LNCaP clone FGC (cell line): ENCODE data around the gene MAFG.
"Not testable (repeated sequence)": the region's sequence is repeated elsewhere in the genome, so short reads cannot be mapped to it uniquely, and the experiment has no call there.

Experiments used
- DNase-seq: peaks from one replicate; pipeline ENCODE4 v3.0.0-alpha.2; 2011; ENCODE audit warnings: low read depth
- H3K4me3 ChIP-seq: 2 replicates; pipeline ENCODE4 v1.5.1; 2011; ENCODE audit warnings: mild to moderate bottlenecking, low read depth, low read length, control low read depth
- TF ChIP-seq, protein P1 (sequence below): IDR thresholded peaks from 2 replicates; pipeline ENCODE4 v1.5.1; 2012; ENCODE audit warnings: mild to moderate bottlenecking; ENCODE audit not compliant: control insufficient read depth, insufficient read depth; ENCODE audit errors: extremely low read depth

MAFG gene

DNA sequence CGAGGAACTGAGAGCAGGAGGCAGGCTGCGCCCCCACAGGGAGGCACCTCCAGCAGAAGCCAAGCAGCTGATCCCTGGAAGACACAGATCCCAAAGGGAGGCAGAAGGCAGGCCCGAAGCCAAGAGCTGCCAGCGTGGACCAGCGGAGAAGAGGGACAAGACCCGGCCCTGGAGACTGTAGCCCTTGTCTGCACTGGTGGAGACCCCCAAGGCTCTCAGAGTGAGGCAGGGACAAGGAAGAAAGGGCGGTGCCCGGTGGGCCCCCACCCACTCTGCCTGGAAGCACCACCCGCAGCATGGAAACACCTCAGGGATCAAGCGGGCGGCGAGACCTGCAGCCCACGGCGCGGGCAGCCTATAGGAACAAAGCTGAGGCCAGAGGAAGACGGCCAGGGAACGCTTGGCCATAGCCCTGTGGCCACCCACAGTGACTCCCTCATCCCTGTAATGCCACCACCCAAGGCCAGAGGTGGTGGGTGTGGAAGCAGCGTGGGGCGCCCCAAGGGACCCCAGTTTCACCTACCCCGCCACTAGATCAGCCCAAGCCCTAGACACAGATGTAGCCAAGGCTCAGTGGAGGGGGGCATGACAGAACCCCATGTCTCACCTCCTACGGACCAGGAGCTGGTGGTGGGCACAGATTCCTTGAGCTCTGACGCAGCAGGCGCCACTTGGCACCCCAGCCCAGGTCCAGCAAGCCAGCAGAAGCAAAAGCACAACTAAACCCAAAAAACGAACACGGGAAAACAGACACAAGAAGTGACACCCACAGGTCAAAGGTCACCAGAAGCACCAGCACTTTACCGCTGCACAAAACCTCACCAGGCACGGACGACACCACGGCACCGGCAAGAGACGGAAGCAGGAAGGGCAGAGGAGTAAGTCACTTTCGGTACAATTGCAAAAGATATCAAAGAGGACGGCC is 6.7 kb downstream of the MAFG start:
- no peak for DNase-seq
- TF ChIP-seq, protein P1, sequence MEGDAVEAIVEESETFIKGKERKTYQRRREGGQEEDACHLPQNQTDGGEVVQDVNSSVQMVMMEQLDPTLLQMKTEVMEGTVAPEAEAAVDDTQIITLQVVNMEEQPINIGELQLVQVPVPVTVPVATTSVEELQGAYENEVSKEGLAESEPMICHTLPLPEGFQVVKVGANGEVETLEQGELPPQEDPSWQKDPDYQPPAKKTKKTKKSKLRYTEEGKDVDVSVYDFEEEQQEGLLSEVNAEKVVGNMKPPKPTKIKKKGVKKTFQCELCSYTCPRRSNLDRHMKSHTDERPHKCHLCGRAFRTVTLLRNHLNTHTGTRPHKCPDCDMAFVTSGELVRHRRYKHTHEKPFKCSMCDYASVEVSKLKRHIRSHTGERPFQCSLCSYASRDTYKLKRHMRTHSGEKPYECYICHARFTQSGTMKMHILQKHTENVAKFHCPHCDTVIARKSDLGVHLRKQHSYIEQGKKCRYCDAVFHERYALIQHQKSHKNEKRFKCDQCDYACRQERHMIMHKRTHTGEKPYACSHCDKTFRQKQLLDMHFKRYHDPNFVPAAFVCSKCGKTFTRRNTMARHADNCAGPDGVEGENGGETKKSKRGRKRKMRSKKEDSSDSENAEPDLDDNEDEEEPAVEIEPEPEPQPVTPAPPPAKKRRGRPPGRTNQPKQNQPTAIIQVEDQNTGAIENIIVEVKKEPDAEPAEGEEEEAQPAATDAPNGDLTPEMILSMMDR, result no peak
- no peak overlapping the region for H3K4me3 ChIP-seq

DNA sequence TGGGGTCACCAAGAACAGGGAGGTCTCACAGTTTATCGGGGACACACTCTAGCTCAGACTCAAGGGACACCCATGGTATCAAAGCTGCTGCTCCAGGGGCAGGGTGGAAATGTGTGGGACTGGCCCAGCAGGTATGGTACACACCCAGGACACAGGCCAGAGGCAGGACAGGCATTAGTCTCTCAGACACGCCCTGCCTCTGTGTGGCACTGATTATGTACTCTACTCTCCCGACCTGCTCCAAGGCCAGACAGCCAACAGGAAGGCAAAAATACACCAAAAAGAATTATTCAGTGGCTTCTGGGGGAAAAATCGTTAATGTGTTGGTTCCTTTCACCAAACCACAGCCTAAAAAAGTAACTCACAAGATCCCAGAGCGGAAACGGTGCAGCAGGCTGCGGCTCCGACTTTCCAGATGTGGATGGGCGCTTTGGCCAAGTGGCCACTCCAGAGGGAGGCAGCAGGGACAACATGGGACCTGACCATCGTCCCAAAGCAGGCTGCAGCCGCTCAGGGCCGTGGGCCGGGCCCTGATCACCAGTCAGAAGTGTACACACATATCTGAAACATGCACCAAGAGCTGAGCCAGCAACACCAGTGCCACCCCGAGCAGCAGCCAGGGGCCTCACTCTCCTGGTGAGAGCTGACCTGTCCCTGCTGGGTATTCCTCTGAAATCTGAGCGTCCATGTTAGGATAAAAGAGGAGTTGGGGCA is 8.5 kb downstream of the MAFG start:
- TF ChIP-seq, protein P1, result no peak
- no peak for DNase-seq
- H3K4me3 ChIP-seq, result no peak overlapping the region

DNA sequence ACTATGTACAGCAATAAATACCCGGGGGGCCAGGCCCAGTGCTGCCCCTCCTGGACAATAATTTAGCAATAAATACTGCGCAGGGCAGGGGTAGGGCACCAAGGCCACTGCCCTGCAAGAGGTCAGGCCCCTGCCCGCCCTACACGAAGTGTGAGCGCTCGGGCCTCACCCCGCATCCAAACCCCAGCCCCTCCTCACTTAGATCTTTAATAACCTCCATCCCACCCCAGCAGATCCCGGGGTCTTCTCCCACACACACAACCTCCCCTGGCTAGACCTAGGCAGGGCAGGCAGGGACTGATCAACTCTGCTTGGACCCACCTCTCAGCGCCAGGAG is 9.2 kb downstream of the MAFG start:
- not testable (repeated sequence) for DNase-seq
- peak overlapping the region; percentile 63 for H3K4me3 ChIP-seq

DNA sequence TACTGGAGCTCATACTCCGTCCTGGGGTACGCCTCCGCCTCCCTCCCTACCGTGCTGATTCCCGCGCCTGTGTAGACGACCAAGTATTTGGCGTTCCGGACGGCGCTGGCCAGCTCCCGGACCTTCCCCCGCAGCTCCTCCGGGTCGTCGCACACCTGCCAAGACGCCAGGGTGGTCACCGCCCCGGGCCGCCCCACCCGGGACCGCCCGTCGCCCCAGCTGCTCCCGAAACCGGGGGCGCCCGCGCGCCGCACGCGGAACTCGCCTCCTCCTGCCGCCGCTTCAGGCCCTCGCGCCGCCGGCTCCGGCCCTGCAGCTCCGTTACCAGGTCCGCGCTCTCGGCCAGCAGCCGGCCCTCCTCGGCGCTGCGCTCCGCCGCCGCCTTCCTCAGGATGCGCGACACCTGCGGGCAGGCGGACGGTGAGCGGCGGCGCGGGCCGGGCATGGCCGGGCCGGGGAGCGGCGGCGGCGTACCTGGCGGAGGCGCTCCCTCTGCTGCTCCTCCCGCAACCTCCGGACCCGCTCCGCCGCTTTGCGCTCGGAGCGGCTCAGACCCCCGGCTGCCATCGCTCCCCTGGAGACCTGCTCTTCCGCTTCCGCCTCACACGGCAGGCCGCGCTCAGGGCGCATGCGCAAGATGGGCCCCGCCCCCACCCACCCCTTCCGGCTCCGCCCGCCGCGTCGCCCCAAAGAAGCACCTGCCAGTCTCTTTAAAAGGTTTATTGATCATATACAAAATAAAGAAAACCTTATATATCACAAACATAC is 9.8 kb downstream of the MAFG start, which contains the start of gene SIRT7:
Gene SIRT7 (minus strand): TSS at position 612 of the 768 bp plus-strand sequence. CDS start 45 bp downstream, at position 567.
- TF ChIP-seq, protein P1, result no peak
- peak within 1 kb of the TSS; percentile 63 for H3K4me3 ChIP-seq
- DNase-seq, result no peak

DNA sequence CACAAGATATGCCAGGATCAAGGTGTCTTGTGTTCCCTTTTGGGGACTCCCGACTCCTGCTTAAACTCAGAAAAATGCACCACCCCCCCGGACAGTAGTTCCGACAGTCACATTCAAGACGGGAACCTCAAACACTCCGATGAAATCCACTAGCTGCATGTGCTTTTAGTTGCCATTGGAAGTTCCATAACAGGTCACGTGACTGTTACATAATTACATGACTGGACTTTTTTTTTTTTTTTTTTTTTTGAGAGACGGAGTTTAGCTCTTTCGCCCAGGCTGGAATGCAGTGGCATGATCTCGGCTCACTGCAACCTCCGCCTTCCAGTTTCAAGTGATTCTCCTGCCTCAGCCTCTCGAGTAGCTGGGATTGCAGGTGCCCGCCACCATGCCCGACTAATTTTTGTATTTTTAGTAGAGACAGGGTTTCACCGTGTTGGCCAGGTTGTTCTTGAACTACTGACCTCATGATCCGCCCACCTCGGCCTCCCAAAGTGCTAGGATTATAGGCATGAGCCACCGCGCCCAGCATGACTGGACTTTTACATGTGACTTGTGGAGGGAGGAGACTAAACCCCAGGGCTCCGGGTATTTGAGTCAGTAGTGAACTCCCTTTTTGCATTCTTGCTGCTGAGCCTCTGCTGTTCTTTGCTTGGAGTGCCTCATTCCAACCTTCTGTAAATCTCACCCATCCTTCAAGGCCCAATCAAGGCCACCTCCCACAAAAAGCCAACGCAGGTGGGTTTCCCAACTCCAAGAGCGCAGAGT is 11.1 kb downstream of the MAFG start:
- peak overlapping the region; percentile 63 for H3K4me3 ChIP-seq
- no peak for DNase-seq
- TF ChIP-seq, protein P1, result no peak

DNA sequence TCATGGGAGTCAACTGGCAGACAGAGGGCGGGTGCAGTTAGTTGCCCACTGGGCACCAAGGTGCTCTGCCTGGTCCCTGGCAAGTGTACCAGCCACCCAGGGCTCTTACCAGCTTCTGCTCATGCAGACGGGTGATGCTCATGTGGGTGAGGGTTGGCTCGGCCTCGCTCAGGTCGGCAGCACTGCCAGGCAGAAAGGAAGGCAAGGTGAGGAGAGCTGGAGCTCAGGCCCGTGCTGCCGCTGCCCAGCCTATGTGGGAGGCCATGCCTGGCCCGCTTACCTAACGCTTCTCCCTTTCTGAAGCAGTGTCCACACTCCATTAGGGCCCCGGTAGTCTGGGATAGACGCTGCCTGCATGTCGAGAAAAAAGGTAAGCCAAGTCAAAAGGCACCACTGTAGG is 12.2 kb downstream of the MAFG start:
- H3K4me3 ChIP-seq, result no peak overlapping the region
- no peak for DNase-seq
- TF ChIP-seq, protein P1, result no peak
